HG03521 (cell line): ENCODE results near the gene MBP.
"Not testable (repeated sequence)": the region's sequence is repeated elsewhere in the genome, so short reads cannot be mapped to it uniquely, and the experiment has no call there.

Experiments
- ATAC-seq: cut with Tn5 transposase; IDR thresholded peaks from one replicate; pipeline ENCODE4 v1.9.1; 2021; ENCODE audit warnings: mild to moderate bottlenecking, moderate library complexity; ENCODE audit not compliant: unreplicated experiment

Gene MBP

GRCh38 chr18:76980663-76981395, 151.8 kb downstream of the MBP start:
- ATAC-seq, result peak; percentile 12

GRCh38 chr18:76979906-76980305, 152.7 kb downstream of the MBP start:
- ATAC-seq, result no peak

GRCh38 chr18:76979111-76979751, 153.4 kb downstream of the MBP start:
- no peak for ATAC-seq

- no peak for ATAC-seq
Measured at GRCh38 chr18:76978616-76979015, 154.0 kb downstream of the MBP start.

- no peak for ATAC-seq
Measured at GRCh38 chr18:76977684-76978232, 154.8 kb downstream of the MBP start.

- no peak for ATAC-seq
Measured at GRCh38 chr18:76977108-76977621, 155.4 kb downstream of the MBP start.

GRCh38 chr18:76975577-76976110, 156.9 kb downstream of the MBP start:
- ATAC-seq, result no peak

GRCh38 chr18:76974386-76974785, 158.2 kb downstream of the MBP start:
- no peak for ATAC-seq

- ATAC-seq, result no peak
Measured at GRCh38 chr18:76973520-76974266, 158.9 kb downstream of the MBP start.

- ATAC-seq, result no peak
Measured at GRCh38 chr18:76972846-76973519, 159.6 kb downstream of the MBP start.

GRCh38 chr18:76972241-76972640, 160.3 kb downstream of the MBP start:
- no peak for ATAC-seq

GRCh38 chr18:76970770-76971559, 161.6 kb downstream of the MBP start:
- ATAC-seq, result no peak

GRCh38 chr18:76967721-76968472, 164.7 kb downstream of the MBP start:
- ATAC-seq, result no peak

- ATAC-seq, result not testable (repeated sequence)
Measured at GRCh38 chr18:76967299-76967698, 165.3 kb downstream of the MBP start.

GRCh38 chr18:76965555-76966151, 166.9 kb downstream of the MBP start:
- ATAC-seq, result not testable (repeated sequence)

GRCh38 chr18:76963936-76964335, 168.6 kb downstream of the MBP start:
- no peak for ATAC-seq

- ATAC-seq, result no peak
Measured at GRCh38 chr18:76962851-76963250, 169.7 kb downstream of the MBP start.

GRCh38 chr18:76960528-76961035, 172.0 kb downstream of the MBP start:
- ATAC-seq, result no peak
